Vagina (tissue), 2 donors: Measurements from ENCODE around the gene PIAS2.

Source experiments
- CTCF ChIP-seq, 3 experiments: fragments of 450-650 bp in 2 of 3; fragments of 200-600 bp in 1 of 3; sonication (generic) in 1 of 3; IDR thresholded peaks; one replicate each; pipeline ENCODE4 v1.5.1; 2017 to 2019; ENCODE audit warnings: antibody characterized with exemption in 3 of 3, mild to moderate bottlenecking in 2 of 3, moderate library complexity in 2 of 3
- POLR2A ChIP-seq, 2 donors: fragments of 450-650 bp; IDR thresholded peaks; one replicate each; pipeline ENCODE4 v1.6.1; 2017; ENCODE audit warnings: antibody characterized with exemption in 2 of 2, mild to moderate bottlenecking in 2 of 2, moderate library complexity in 2 of 2
- POLR2AphosphoS5 ChIP-seq, 2 donors: sonication (generic); formaldehyde crosslinking; IDR thresholded peaks; one replicate each; pipeline ENCODE4 v1.9.0; 2017; ENCODE audit warnings: antibody characterized with exemption in 2 of 2, mild to moderate bottlenecking in 2 of 2, low read depth in 1 of 2; ENCODE audit not compliant: insufficient read depth in 1 of 2

GRCh38 chr18:46833899-46834298 is 83.4 kb downstream of the PIAS2 start:
- TF ChIP-seq CTCF (IDR thresholded peaks at IDR 0.05) (no peak), POLR2A (IDR thresholded peaks at IDR 0.05) (no peak), POLR2AphosphoS5 (IDR thresholded peaks at IDR 0.05; ENCODE audit: insufficient read depth in 1 of 2, low read depth in 1 of 2) (no peak)
